Left lung (tissue), 10 donors: ENCODE data around the gene FOXA3. TPM values are rescaled to one million over a fixed set of nuclear protein-coding genes. Genes with fewer than 3 reads are reported as not detected.

ENCODE experiments used
- ATAC-seq: fragments of 200-7000 bp; cut with Tn5 transposase; one replicate; pipeline ENCODE4 v1.9.1; 2020; ENCODE audit warnings: moderate library complexity
- DNase-seq, 4 donors: peaks; one replicate each; pipeline ENCODE4 v3.0.0-alpha.2; 2013 to 2020
- H3K27ac ChIP-seq, 2 donors: fragments of 200-600 bp; sonication (generic) in 1 of 2; one replicate each; pipeline versions ENCODE4 v1.5.0 to v1.8.0; 2020 to 2021
- H3K27me3 ChIP-seq, 2 donors: fragments of 200-600 bp; sonication (generic) in 1 of 2; one replicate each; pipeline versions ENCODE4 v1.5.0 to v1.8.0; 2020 to 2021
- H3K36me3 ChIP-seq, 2 donors: fragments of 200-600 bp; sonication (generic) in 1 of 2; one replicate each; pipeline versions ENCODE4 v1.5.0 to v1.8.0; 2020 to 2021
- H3K4me1 ChIP-seq, 2 donors: fragments of 200-600 bp; one replicate each; pipeline ENCODE4 v1.8.0; 2021
- H3K4me3 ChIP-seq, 2 donors: fragments of 200-600 bp; sonication (generic) in 1 of 2; one replicate each; pipeline versions ENCODE4 v1.5.0 to v1.8.0; 2020 to 2021; ENCODE audit warnings: mild to moderate bottlenecking in 1 of 2
- H3K9me3 ChIP-seq, 2 donors: fragments of 200-600 bp; sonication (generic) in 1 of 2; one replicate each; pipeline versions ENCODE4 v1.5.0 to v1.8.0; 2020 to 2021
- CTCF ChIP-seq, 2 donors: fragments of 200-600 bp; sonication (generic) in 1 of 2; IDR thresholded peaks; one replicate each; pipeline versions ENCODE4 v1.5.0 to v1.8.0; 2021; ENCODE audit warnings: antibody characterized with exemption in 2 of 2
- intact Hi-C, 2 donors: fragments of 100-400 bp; cut with DNase I; formaldehyde crosslinking; loops; one replicate each; pipeline versions ENCODE4 v1.11.2 to v1.14.2; 2022
- polyA plus RNA-seq, 6 donors: library from polyadenylated mRNA; unstranded; fragments of 120-200 nt; gene quantifications; one replicate each; pipeline ENCODE4 v1.2.1, GENCODE V29; 2013; ENCODE audit not compliant: insufficient read length in 6 of 6
- total RNA-seq, 2 donors: library from RNA; stranded (reverse); fragmentation: NEBNext Ultra II Directional; extraction: Animal tissue kit (Norgen Biotek cat#: 25700); gene quantifications; one replicate each; pipeline ENCODE4 v1.2.1, GENCODE V29; 2021
- donor health status: DM: no; HTN: yes; CAD: no.
- donor health status: DM: no; HTN: no; CAD: no.

The FOXA3 gene
- total and polyA plus RNA-seq, 8 donors = 0.45 to 3.1 (median 1.6) TPM

GRCh38 chr19:45825263-45825605, 38.9 kb upstream of the FOXA3 start:
- Histone ChIP-seq H3K27ac (no peak overlapping the region), H3K36me3 (peaks cover 0 to 98% of the 10 kb centered on the region in 2 donors), H3K4me1 (no peaks in the 10 kb centered on the region), H3K9me3 (no peaks in the 10 kb centered on the region), H3K27me3 (no peaks in the 10 kb centered on the region), H3K4me3 (no peak overlapping the region)
- ATAC-seq (no peak), DNase-seq (peak in 1 of 4 donors; percentile 56)
- intact Hi-C loops = no loop called here
- no peak for TF ChIP-seq CTCF (IDR thresholded peaks at IDR 0.05)

GRCh38 chr19:45825917-45826893, 37.9 kb upstream of the FOXA3 start:
- Histone ChIP-seq H3K27me3 (no peaks in the 10 kb centered on the region), H3K4me1 (no peaks in the 10 kb centered on the region), H3K9me3 (no peaks in the 10 kb centered on the region), H3K4me3 (no peak overlapping the region), H3K36me3 (peaks cover 0 to 98% of the 10 kb centered on the region in 2 donors), H3K27ac (no peak overlapping the region)
- intact Hi-C loops = no loop called here
- no peak for TF ChIP-seq CTCF (IDR thresholded peaks at IDR 0.05)
- ATAC-seq = no peak
- DNase-seq = peak in 1 of 4 donors; percentile 62

- Histone ChIP-seq H3K9me3 (no peaks in the 10 kb centered on the region), H3K27ac (no peak overlapping the region), H3K36me3 (peaks cover 0 to 98% of the 10 kb centered on the region in 2 donors), H3K27me3 (no peaks in the 10 kb centered on the region), H3K4me1 (no peaks in the 10 kb centered on the region), H3K4me3 (no peak overlapping the region)
- no peak for TF ChIP-seq CTCF (IDR thresholded peaks at IDR 0.05)
- ATAC-seq (no peak), DNase-seq (peak in 1 of 4 donors; percentile 57)
- intact Hi-C loops = no loop called here
Observed at GRCh38 chr19:45826934-45827333, 37.2 kb upstream of the FOXA3 start.

GRCh38 chr19:45827459-45828093, 36.5 kb upstream of the FOXA3 start:
- peak in 1 of 4 donors; percentile 43 for DNase-seq
- no peaks in the 10 kb centered on the region for H3K27me3 ChIP-seq
- H3K36me3 ChIP-seq = peaks cover 0 to 100% of the 10 kb centered on the region in 2 donors
- intact Hi-C loops = no loop called here
- H3K9me3 ChIP-seq = no peaks in the 10 kb centered on the region
- no peaks in the 10 kb centered on the region for H3K4me1 ChIP-seq
- ATAC-seq = no peak
- no peak overlapping the region for H3K4me3 ChIP-seq
- H3K27ac ChIP-seq = no peak overlapping the region
- TF ChIP-seq CTCF (IDR thresholded peaks at IDR 0.05) = no peak

GRCh38 chr19:45828523-45828922, 35.6 kb upstream of the FOXA3 start:
- no peaks in the 10 kb centered on the region for H3K9me3 ChIP-seq
- no peak for TF ChIP-seq CTCF (IDR thresholded peaks at IDR 0.05)
- H3K4me1 ChIP-seq = no peaks in the 10 kb centered on the region
- no peak overlapping the region for H3K4me3 ChIP-seq
- H3K36me3 ChIP-seq = peaks cover 0 to 100% of the 10 kb centered on the region in 2 donors
- ATAC-seq = no peak
- intact Hi-C loops = no loop called here
- no peaks in the 10 kb centered on the region for H3K27me3 ChIP-seq
- H3K27ac ChIP-seq = no peak overlapping the region
- no peak for DNase-seq
